Daoy (cell line): ENCODE results near the gene GPRC5D. TPM values are rescaled to one million over a fixed set of nuclear protein-coding genes. Genes with fewer than 3 reads are reported as not detected.

Experiments used
- DNase-seq: peaks from one replicate; pipeline ENCODE4 v3.0.0-alpha.2; 2015; ENCODE audit warnings: low read depth
- total RNA-seq: library from RNA; depleted of rRNA; stranded (reverse); fragments of >200 nt; shearing (Covaris generic); gene quantifications from 2 replicates; pipeline ENCODE4 v1.2.3, GENCODE V29; 2014

The GPRC5D gene
- total RNA-seq, 1 experiment from 2014 or later, result not detected

DNA sequence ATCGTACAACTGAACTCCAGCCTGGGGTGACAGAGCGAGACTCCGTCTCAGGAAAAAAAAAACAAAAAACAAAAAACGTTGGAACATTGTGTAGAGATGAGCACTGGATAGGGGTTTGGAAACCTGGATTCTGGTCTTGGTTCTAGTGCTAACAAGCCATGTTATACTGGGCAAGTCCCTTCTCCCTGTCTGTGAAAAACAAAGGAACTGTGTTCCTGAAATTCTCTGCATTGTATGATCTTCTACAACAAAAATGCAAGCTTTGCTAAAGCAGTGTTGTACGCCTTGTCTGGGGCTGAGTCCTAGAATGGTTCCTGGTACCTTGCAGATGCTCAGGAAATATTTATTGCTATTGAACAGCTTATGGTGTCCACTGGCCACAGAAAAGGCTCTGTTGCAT, 13.4 kb downstream of the GPRC5D start:
- no peak for DNase-seq

DNA sequence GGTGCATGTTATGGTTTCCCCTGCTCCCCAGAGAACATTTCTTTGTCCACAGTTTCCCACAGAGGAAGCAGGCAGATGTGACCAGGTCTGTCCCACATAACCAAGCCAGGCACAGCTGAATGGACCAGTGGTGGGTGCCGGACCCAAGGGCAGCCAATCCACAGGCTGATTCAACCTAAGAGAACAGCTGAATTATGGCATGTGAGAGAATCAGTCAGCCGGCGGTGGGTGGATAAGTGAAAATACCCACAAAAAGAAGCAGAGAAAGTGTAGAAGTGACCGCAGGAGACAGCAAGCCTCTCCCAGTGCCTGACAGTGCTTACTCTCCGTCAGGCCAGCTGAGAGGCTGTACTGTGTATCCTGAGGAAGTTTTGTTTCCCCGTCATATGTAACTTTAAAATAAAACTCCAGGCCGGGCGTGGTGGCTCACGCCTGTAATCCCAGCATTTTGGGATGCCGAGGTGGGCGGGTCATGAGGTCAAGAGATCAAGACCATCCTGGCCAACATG, 14.9 kb downstream of the GPRC5D start:
- no peak for DNase-seq

DNA sequence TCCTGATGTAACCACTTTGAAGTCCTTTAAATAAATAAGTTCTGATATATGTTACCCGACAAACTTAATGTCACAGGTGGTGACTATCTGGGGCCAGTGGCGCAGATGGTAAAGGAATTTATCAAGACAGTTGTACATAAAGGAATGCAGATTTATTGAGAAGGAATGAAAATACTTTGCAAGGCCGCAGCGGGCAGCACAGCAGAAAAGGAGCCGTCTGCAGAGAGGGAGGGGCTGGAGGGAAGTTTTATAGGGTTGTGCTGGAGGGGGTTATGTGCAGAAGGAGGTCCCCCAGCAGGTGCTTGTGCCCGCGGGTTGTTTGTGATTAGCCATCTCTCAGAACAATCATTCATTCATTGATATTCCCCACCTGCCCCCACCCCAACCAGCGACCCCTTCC, 17.4 kb downstream of the GPRC5D start:
- DNase-seq, result no peak

DNA sequence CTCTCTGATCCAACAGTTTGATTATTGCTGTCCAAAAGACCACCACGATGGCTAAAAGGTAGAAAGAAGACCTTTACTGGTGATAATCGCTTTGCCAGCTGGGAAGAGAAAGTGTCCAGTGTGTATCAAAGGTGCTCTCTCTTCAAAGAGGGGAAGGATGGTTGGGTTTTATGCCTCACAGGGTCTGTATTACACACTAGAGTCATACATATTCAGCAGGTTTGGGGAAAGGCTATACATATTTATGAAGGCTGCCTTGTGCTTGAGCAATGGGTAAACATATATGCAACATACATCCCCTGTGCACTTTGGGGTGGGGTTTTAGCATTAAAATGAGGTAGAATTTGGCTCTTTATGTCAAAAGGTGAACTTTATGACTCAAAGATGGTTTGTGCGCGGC, 18.2 kb downstream of the GPRC5D start:
- DNase-seq, result no peak

DNA sequence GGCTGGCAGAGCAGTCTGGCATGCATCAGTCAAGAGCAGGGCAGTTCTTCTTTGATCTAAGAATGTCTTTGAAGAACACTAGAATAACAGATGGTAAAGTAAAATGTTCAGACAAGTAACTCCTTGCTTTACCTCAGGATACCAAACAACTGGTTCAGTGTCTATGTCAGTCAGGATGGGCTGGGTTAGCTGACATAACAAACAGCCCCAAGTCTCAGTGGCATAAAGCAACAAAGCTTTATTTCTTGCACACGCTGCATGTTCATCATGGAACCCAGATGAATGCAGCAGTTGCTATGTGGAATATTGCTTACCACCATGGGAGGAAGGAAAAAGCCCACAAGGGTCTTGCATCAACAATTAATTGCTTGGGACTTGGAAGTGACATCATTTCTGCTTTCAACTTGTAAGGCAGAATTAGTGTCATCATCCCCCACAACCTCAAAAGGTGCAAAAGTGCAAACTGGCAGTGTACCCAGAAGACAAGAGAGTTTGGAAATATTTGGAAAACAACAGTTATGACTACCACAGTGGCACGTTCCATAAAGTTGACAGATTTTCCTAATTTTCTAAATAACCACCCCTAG, 21.2 kb downstream of the GPRC5D start:
- no peak for DNase-seq

DNA sequence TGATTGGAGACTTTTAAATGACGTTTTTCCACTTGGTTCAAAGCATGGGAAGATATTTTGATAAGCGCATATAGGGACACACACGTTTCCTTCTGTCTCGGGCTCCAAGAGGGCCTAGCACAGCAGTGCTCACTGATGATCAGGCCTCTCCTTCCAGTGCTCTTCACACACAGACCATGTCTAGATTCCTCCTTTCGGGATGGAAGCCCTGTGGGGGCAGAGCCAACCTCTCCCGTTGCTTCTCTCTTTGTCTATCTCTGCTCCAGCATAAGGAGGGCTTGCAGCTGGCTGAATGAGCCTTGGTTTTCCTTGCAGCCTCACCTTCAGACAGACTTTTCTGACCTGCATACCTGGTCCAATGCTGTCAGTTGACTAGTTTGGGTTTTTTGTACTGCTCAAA, 22.3 kb downstream of the GPRC5D start:
- DNase-seq, result no peak

DNA sequence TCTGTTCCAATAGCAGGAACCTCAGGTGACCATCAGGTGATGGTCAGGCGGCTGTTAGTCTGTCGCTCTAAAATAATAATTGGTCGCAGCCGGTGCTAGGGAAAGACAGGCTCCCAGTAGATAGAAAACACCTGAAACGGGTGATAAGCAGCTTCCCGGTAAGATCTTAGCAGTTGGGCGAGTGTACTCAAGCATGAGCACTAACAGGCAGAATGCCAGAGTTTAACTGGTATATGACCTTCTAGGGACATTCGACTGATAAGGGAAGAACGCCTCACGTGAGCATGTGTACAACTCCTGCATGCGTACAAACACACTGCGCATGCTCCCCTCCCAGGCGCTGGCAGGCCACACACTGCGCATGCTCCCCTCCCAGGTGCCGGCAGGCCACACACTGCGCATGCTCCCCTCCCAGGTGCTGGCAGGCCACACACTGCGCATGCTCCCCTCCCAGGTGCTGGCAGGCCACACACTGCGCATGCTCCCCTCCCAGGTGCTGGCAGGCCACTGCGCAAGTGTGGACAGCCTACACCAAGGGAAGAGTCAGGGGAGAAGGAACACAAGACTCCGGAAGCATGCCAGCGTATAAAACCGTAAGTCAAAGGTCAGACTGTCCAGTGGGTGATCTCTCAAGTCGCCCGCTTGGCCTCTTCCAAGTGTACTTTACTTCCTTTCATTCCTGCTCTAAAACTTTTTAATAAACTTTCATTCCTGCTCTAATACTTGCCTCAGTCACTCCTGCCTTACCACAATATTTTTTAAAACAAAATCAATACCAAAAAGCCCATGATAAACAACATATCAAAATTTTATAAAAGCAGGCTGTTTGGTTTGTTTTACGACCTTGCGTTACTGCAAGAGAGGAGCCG, 24.5 kb downstream of the GPRC5D start:
- DNase-seq, result no peak

DNA sequence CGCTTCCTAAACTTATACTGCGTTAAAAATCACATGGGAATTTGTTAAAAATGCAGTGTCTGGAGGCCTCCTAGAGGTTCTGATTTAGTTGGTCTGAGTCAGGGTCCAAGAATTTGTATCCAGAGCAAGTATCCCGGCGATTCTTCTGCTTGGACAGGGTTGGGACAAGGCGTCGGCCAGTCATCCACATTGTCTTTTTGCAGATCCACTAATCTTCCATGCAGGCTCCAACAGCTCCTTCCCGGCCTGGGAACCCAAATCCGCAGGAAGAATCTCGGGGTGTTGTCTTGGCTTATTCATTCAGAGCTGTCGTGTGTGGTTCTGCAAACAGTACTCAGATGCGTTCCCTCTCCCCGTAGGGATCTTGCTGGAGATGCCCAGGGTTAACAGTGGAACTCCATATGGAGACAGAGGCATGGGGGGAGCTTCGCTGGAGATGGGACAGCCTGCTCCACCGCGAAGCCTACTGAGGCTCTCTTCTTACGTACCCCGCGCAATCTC, 25.3 kb downstream of the GPRC5D start:
- no peak for DNase-seq

DNA sequence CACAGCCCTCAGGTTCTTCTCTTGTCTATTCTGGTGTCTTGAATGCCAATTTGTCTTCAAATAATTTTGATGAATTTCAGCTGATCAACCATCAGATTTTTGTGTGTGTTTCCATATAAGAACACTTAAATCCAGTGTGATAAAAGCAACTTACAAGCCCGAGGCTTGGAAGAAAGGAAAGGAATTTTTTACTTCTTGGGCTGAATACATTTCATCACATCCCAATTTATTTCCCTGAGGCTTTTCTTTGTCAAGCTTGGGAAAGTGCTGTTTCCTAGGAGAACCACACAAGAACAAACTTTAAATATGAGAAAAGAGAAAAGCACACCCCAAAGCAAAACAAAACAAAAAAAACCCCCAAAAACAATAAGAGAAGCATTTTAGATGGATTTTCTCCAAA, 26.6 kb downstream of the GPRC5D start:
- DNase-seq, result no peak

DNA sequence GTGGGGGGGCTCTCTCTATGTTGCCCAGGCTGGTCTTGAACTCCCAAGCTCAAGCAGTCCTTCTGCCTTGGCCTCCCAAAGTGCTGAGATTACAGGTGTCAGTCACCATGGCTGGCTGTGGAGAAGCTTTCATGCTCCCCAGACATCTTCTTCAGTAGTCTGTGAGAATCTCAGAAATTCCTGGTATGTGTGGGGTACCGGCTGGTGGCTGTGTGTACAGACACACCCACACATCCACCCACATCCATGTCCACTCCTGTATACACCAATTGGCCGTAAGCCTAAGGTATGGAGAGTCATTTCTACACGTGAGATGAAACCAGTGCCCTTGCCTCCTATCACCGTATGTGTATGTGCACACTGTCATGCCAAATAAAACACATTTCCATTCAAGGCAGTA, 27.8 kb downstream of the GPRC5D start:
- DNase-seq, result no peak

DNA sequence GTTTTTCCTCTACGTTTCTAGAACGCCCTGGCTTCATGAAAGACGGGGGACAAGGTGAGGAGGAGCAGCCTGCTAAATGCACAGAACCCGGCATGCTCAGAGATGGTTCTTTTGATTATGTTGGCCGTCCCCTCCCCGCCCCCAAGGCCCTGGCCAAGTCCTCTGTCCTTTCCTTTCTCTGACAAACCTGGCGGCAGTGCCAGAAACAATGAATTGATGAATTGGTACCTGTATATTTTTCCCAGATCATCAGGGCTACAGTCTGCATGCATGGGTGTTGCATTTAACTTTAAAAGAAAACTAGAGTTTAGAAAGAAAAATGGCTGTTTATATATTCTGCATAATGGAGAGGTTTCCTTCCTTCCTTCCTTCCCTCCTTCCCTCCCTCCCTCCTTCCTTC, 29.0 kb downstream of the GPRC5D start:
- no peak for DNase-seq

DNA sequence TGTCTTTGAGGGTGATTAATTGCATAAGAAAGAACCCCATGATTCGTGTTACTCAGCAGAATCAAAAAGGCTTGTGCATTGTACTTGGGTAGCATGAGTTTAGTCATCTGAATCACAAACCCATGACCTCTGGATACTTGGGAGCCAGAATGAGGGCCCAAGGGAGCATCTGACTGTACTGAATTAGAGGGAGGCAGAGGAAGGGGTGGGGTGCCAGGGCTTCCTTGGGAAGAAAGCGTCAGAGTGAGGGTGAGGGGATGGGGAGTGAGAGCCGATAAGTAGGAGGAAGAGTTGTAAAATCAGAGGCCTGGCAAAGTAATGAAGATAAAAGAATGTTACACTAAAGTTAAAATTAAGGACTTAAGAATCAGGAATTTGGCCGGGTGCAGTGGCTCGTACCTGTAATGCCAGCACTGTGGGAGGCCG, 29.8 kb downstream of the GPRC5D start:
- DNase-seq, result no peak

DNA sequence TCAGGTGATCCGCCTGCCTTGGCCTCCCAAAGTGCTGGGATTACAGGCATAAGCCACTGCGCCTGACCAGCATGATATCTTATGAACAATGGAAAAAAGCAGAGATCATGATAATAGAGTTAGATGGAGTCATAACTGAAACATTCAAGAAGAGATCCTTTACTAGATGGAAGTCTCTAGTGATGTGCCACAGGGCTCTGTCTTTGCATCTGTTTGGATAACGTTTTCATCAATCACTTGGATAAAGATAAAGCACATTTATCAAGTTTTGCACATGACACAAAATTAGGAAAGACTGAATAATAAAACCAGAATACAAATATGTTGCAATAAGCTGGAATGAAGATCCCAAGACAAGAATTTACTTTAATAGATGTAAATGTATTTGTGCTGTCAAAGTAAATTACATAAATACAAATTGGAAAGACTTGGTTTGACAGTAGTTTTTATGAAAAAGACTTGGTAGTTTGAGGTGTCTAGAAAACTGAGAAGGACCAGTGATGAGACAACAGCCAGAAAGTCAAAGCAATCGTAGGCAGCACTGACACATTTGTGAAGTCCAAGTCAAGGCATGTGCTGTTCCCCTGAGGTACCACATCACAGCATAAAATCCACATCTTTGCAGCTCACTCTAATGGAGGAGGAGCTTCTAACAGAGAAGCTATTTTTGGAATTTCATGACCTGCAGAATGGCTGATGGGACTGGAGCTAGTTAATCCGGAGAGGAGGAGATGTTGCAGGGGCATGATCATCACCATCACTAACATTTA, 32.1 kb downstream of the GPRC5D start:
- DNase-seq, result no peak

DNA sequence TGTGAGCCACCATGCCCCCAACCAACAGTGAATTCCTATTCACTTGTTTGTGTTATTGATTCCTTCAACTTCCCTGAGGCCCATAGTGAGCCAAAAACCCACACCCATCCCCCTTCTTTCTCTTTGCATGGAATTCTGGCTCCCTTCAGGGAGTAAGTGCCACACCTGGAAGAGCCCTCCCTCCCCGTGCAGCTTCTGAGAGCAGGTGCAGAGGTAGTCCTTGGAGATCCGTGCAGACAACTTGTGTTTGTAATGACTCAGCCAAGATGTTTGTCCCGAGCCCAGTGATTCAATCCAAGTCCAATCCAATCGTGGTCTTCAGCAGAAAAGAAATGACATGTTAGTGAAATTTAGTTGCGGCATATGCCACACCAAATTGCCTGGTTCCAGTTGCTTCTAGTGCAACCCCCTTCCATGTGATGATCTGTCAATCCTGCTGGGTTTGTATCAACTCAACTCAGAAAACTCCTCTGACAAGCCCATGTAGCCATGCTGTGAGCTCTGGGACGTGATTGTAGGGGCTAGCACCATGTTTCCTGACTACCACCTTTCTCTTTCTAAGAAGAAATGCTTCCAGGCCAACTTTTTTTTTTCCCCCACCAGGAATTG, 33.1 kb downstream of the GPRC5D start:
- no peak for DNase-seq

DNA sequence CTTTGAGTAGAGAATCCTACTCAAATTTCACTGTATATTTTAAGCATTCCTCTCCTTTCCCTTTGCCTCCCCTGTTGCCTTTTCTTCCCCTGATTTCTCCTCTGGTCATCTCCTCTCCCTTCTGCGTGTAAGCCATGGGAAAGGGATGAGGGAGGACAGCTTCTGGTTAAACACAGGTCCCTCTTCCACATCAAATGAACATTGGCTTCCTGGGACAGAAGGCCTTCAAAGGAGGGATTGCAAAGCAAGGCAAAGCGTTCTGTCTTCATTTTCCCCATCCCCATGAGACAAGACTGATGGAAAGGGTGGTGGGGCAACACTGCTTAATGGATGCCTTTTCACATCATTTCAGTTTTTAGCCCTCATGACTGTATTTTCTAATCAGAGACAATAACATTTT, 34.5 kb downstream of the GPRC5D start:
- DNase-seq, result no peak

DNA sequence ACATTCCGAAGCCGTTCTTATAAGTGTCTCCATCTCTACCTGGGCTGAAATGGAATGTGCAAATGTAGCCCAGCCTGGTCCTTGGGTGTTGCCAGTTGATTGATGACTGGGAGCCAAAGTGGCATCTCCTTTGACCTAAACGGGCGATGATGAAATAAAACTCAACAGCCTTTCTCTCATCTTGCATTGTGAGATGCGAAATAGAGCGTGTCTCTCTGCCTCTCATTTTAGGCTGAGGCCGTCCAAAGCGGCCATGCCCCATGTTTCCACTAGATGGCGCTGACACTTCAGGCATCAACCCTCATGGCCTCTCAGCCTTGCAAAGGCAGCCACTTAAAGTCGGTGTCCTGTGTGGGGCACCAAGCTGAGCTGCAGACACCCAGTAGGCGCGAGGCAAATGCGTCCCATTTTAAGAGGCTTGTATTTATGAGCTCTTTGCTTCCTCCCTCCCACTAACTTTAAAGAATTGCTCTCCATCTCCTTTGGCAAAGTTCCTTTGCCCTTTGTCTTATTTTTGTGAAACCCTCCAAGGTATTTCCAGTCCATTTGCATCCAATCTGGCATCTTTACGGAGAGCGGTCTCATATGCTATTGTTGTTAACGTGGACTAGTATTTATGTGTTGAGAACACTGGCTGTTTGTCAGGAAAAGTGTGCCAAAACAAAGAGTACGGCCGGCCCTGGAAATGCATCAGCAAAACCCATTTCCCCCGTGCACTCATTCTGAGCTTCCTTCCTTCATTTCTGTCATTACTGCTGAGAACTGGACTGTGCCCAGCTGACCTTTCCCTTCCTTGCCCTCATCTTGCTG, 35.6 kb downstream of the GPRC5D start:
- peak; percentile 86 for DNase-seq

DNA sequence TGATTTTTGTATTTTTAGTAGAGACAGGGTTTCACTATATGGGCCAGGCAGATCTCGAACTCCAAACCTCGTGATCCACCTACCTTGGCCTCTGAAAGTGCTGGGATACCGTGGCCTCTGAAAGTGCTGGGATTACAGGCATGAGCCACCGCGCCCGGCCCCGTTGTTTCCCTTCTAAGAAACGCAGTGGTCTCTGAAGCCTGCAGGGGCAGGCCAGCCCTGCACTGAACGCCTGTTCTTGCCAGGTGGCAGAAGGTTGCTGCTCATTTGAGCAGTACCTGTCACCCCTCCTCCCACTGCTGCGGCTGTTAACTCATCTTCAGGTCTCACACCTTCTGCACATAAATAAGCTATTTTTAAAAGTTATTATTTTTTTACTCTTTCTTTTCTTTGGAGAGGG, 36.3 kb downstream of the GPRC5D start:
- no peak for DNase-seq

DNA sequence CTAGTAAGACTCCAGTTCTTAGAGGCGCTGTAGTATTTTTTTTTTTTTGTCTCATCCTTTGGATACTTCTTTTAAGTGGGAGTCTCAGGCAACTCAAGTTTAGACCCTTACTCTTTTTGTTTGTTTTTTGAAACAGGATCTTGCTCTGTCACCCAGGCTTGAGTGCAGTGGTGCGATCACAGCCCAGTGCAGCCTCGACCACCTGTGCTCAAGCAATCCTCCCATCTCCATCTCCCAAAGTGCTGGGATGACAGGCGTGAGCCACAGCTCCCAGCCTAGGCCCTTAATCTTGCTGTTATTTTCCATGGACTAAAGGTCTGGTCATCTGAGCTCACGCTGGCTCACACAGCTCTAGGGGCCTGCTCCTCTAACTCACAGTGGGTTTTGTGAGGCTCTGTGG, 39.3 kb downstream of the GPRC5D start:
- DNase-seq, result no peak

DNA sequence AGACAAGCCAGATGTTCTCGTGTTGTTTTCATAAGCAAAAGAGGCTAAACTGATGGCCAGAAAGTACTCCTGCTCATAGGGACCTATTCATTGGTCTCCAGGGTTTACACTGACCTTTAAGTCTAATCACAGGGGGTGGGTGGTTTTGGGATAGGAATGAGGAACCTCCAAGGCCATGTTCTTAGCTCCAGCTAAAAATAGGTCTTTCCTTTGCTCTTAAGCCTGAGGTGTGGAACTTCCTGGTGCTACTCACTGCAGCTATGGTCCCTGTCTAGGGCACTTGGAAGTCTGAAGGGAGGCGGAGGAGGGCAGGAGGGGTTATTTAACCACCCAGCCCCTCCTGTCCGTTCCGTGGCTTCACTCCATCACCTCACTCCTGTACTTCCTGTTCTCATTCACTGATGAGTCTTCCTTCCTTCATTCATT, 42.0 kb downstream of the GPRC5D start:
- no peak for DNase-seq

DNA sequence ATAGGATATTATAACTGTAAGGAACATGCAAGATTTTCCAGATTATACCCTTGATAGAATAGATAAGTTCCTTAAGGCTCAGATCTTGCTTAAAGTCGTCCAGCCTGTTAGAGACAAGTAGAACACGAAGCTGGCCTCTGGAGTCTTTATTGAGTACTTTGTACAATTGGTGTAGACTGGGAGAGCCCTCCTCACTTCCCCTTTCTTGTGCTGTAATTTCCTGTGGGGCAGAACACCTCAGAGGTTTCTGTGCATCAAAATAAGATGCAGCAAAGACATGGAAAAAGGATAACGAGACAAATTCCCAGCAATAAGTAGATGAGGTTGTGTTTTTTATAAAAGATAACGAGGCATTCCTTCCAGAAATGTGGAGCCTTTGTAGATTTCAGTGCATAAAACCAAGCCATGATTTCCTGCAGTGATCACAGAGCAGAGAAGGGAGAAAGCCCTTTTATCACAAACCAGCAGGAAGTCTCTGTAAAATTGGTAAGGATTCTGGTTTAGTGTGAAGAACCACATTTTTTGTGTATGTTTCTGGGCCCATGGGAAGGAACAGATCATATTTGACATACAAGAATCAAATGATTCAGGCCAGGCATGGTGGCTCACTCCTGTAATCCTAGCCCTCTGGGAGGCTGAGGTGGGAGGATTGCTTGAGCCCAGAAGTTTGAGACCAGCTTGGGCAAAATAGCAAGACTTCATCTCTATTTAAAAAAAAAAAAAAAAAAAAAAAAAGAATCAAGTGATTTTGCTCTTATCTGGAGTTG, 42.6 kb downstream of the GPRC5D start:
- DNase-seq, result no peak
